NCI-H1417 treated with DMSO at 0.1 percent for 48 hours (cell line): ENCODE results near the gene GPR84.

ENCODE experiments used
- DNase-seq: peaks from one replicate; lab custom pipeline; 2025; lab: John Stamatoyannopoulos, UW

Gene GPR84

DNA sequence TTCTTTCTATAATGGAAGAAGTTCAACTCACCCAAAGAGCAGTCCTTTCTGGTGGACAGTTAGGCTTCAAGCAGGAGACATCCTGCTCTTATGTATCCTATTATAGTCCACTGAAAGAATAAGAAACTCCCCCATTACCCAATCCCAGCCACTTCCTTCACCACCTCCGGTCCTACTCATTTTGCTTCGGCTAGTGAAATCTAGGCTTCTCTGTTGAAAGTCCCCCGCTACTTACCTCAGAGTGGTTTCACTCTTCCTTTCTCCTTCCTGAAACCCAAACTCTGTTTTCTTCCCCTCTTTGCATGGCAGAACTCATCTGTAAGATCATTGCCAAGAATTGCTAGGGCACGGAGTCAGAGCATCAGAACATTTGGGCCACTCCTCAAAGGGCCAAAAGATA lies at the start of gene GPR84:
TSS of gene GPR84 (minus strand) at position 74 of the 400 bp plus-strand sequence. CDS start 635 bp downstream, outside the sequence.
- DNase-seq, result no peak

- DNase-seq, result no peak
These were observed 49.3 kb upstream of the GPR84 start for GRCh38 chr12:54413284-54414190.

DNA sequence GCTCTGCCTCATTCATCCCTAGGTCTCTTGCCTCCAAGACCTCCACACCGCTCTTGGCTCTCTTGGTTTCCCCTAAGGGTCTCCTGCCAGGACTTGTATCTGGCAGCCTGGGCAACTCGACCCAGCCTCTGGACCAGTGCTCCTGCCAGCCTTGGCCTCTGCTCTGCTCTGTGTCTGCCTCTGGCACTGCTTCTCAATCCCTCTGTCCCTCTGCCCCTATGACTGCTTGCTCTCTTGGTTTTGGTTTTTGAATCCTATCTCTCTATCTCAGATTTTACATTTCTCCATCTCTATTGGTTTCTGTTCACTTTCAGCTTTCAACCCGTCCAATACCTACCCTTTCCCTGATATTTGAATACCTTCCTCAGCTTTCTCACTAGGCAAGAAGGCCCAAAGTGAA lies 48.5 kb upstream of the GPR84 start:
- DNase-seq, result no peak

DNA sequence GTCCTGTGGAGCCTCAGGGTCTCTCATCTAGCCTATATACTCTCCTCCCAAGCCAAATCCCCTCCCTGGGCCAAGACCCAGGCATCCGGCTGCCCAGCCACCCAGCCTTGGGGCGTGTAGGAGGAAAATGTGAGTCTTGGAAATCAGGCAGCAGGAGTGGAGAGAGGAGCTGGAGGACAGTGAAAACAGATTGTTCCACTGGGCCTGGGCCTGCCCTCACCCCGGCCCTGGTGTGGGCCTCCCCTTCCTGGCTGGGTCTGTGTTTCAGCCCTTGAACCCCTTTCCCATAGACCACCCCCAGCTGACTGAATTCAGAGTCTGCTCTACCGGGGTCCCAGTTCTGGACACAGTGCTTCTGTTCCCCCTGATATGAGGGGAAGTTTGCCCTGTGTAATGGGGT lies 48.1 kb upstream of the GPR84 start:
- DNase-seq, result no peak

DNA sequence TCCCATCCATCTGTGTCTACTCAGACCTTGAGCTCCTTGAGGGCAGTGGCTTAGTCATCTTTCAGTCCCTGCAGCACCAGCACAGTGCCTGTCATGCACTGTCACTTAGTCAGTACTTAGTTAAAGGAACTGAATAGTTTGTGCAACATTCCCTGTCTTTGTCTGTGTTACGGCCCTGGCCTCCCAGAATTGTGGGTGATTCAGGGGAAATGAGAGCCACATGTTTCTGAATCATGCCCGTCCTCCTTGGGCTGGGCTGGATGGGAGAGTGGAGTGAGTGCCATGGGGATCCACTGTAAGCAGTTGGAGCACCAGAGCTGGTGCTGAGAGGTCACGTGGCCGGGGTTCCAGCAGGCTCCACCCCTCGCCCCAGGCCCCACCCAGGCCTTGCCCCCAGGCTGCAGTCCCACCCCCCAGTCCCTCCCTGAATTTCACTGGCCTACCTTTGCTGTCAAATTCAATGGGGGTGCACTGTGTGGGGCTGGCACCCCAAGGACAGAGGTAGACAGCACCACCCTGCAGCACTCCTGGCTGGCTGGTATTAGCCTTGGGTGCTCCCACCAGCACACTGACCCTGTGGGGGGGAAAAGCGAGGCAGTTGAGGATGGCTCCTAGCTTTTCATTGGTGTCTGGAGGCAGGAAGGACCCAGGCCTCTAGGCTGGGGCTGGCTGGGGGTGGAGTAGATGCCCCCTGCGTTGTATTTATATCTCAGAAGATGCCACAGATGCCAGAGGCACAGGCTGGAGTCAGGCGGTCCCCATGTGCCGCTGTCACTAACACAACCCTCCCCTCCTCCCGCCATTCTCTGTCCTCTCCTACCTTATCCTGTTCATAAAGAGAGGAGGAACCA lies 47.3 kb upstream of the GPR84 start:
- DNase-seq, result no peak

- DNase-seq, result no peak
These were observed 45.0 kb upstream of the GPR84 start for GRCh38 chr12:54409267-54409666.

DNA sequence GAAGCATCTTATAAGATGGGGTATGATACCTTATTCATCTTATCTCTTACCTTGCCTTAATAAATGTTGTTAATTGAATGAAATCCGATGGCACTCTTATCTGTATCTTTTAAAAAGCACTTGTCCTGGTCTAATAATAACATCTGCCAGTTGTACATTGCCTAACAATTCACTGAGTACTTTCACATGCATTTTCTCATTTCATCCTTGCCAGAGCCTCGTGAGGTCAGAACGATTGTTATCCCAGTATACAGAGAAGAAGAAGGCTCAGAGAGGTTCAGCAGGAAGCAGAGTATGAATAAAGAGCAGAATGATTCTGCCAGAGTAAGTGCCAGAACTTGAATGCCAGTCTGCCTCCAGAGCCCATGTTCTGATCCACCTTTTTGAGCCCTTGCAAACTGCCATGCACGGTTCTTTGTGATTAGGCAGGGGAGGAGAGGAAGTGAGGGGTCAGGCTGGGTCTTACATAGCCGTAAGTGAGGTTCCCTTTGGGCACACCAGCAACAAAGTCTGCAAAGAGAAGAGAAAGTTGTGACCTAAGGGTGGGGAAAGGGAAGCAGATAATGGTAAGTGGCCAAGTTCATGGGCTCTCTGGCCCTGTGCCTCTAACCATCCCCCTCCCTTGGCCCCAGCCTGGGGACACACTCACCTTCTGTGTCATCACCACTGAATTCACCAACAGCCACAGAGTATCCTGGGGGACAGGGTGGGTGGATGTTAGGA lies 43.1 kb upstream of the GPR84 start:
- no peak for DNase-seq

GRCh38 chr12:54405573-54405972 lies 41.3 kb upstream of the GPR84 start:
- no peak for DNase-seq

DNA sequence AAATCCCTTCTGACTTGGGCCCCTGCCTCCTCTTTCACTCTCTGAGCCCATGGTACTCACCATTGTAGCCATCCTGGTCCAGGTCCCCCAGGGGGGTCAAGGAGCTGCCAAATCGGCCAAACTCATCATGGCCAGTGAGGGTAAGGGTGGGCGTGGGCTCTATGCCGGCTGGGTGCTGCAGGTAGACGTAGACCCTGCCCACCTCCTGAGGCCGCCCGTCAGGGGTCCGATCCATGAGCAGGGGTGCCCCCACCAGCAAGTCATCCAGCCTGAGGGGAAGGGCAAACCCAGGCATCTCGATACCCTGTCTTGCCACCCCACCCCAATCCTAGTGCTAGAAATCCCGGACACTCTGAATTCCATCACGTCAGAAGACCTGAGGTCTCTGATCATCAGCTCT lies 40.8 kb upstream of the GPR84 start:
- DNase-seq, result no peak

DNA sequence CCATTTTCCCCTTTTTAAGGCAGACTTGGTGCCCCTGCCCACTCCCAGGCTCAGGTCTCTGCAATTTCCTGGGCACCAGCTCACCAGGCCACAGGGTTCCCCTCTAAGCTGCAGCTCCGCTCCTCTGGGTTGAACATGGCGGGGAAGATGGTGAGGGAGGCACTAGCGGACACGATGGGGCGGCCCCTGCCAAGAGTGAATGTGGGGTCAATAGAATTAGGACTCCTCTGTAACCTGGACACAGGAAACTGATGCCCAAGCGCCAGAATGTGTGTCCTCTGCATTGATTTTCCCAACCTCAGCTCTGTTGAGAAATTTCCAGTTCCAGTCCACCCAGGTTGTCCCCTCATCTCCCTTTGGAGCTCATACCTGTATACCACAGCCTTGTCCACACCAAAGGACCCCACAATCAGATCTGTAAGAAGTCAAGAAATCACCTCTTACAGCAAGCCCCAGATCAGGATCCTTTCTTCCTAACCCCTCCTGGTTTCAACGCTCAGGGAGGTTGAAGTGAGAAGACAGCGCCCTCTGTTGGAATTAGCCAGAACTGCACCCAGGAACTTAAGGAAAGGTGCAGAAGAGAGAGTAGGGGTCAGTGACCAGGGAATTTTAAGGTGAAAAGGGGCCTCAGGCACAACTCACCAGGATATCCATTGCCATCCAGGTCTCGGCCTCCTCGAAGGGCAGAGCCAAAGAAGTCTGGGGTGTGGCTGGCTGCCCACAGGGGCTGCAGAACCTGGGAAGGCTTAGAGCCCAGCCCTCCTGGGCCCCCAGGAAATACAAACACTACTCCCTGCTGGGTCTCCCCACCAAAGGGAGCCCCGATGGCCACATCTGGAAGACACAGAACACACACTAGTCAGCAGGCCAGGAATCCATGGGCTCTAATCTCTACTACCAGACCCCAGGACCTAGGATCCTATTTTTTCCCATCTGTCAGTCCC lies 40.0 kb upstream of the GPR84 start:
- DNase-seq, result no peak

DNA sequence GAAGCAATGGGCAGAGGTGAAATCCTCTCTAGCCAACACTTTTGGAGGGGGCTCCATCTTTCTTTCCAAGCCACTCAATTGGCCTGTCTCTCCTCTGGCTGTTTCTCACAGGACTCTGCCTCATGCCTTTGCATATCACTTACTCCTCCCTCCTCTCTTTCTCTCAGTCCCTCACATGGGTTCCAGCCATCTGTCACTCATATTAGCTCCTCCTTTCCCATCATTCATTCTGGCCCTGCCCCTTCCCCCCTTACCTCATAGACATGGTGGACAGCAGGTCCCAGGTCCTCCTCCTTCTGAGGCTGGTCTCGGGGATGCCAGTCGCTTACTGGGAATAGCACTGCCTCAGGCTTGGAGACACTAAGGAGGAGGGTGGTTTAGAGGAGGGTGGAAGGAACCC lies 36.8 kb upstream of the GPR84 start:
- no peak for DNase-seq

- DNase-seq, result peak; percentile 41
These were observed 34.9 kb upstream of the GPR84 start for GRCh38 chr12:54398995-54399793.

GRCh38 chr12:54398218-54398617 lies 33.9 kb upstream of the GPR84 start:
- no peak for DNase-seq

- no peak for DNase-seq
These were observed 32.9 kb upstream of the GPR84 start for GRCh38 chr12:54397157-54397556.

DNA sequence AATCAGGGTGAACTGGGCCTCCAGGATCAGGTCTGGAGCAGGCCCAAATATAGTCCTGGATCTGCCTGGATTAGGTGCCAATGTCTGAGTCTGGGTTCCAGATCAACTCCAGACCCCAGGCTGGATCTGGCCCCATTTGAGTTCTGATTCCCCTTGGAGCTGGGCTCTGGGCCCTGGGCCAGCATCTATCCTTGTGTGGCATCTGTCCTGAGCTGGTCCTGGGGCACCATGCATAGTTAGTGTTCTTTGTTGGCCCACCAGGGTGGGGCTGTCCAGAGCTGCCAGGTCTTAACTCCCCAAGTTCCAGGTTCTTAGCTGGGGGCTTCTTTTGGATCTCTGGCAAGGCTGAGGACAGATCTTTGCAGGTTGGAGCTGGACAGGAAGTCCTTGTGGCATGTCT lies 31.3 kb upstream of the GPR84 start:
- no peak for DNase-seq

- no peak for DNase-seq
These were observed 30.7 kb upstream of the GPR84 start for GRCh38 chr12:54394986-54395385.

DNA sequence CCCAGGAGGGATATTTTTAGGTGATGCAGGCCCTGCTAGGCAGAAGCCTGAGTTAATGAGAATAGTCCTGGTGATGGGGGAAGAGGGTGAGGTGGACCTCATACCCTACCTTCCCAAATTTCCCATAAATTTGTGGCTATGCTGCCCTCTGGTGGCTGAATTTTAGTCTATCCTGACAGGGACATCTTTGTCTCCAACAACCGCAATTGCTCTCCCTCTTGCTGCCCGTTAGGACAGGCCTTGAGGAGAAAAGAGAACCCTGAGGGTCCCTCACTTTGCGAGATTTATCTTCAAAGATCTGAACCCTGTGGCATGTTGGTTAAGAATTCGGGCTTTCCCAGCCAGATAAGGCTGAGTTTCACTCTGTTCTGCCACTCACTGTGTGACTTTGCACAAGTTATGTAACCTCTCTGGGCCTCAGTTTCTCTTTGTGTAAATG lies 30.0 kb upstream of the GPR84 start:
- peak; percentile 45 for DNase-seq

GRCh38 chr12:54393743-54394142 lies 29.5 kb upstream of the GPR84 start:
- DNase-seq, result no peak

DNA sequence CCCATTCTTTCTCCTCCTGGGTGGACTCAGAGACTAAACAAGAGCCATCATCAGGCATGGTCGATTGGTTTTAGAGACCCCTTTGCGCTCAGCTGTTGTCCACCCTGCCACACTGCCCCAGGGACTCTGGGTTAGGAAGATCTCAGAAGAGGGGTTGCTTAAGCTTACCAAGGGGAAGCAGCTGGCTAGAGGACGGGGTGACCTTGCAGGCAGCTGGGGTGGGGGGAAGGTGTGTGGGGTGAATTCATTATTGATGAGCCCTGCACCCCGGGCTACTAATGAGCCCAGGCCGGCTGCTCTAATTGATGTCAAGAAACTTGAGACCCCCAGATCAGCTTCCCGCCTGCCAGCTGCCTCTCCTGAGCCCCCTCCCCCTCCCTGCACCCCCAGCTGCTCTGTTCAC lies 28.9 kb upstream of the GPR84 start:
- no peak for DNase-seq

- DNase-seq, result no peak
These were observed 28.4 kb upstream of the GPR84 start for GRCh38 chr12:54392485-54393206.
